Right lobe of liver (tissue), 4 donors: ENCODE results near the gene TNIP2.

Source experiments
- POLR2A ChIP-seq: fragments of 450-650 bp; IDR thresholded peaks from one replicate; pipeline ENCODE4 v1.6.1; 2017; ENCODE audit warnings: antibody characterized with exemption, mild to moderate bottlenecking
- TF ChIP-seq, protein P1 (sequence below), 4 donors: fragments of 200-600 bp in 3 of 4; fragments of 450-650 bp in 1 of 4; IDR thresholded peaks; one replicate each; pipeline versions ENCODE4 v1.5.1 to v1.8.0; 2016 to 2022; ENCODE audit warnings: antibody characterized with exemption in 4 of 4, mild to moderate bottlenecking in 2 of 4
- donor health status: DM: no; HTN: no; CAD: no.
- donor health status: DM: no; HTN: no; CAD: no.
- donor health status: DM: no; HTN: yes; CAD: no.

DNA sequence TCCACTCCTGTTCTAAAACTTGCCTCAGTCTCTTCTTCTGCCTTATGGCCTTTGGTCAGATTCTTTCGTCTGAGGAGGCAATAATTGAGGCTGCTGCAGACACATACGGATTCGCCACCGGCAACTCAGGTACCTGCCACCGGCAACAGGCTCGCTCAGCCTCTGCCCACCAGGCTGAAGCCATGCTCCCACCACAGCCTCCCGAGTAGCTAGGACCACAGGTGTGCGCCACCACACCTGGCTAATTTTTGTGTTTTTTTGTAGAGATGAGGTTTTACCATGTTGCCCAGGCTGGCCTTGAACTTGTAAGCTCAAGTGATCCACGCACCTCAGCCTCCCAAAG lies 26.6 kb downstream of the TNIP2 start:
- TF ChIP-seq, protein P1, sequence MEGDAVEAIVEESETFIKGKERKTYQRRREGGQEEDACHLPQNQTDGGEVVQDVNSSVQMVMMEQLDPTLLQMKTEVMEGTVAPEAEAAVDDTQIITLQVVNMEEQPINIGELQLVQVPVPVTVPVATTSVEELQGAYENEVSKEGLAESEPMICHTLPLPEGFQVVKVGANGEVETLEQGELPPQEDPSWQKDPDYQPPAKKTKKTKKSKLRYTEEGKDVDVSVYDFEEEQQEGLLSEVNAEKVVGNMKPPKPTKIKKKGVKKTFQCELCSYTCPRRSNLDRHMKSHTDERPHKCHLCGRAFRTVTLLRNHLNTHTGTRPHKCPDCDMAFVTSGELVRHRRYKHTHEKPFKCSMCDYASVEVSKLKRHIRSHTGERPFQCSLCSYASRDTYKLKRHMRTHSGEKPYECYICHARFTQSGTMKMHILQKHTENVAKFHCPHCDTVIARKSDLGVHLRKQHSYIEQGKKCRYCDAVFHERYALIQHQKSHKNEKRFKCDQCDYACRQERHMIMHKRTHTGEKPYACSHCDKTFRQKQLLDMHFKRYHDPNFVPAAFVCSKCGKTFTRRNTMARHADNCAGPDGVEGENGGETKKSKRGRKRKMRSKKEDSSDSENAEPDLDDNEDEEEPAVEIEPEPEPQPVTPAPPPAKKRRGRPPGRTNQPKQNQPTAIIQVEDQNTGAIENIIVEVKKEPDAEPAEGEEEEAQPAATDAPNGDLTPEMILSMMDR (IDR thresholded peaks at IDR 0.05) = no peak
- no peak for TF ChIP-seq POLR2A
